ENCODE measurements around the gene AK8. TPM values are rescaled to one million over a fixed set of nuclear protein-coding genes. Genes with fewer than 3 reads are reported as not detected.
A peak's percentile ranks its signal among the peaks of the same experiment; 100 is the strongest.

The AK8 gene
- total and polyA plus RNA-seq, 11 donors: 0.61 to 1.4 TPM; not detected in 9

- 81 to 90% (median 88%) methylated on average over 18 of the region's 18 CpGs for WGBS, 4 donors
- intact Hi-C loops (cut with DNase I): no loop called here
Observed at GRCh38 chr9:132757016-132757415, 121.1 kb downstream of the AK8 start.

GRCh38 chr9:132756214-132756845 lies 121.8 kb downstream of the AK8 start:
- intact Hi-C loops (cut with DNase I): no loop called here
- 46 to 55% (median 48%) methylated on average over 18 of the region's 18 CpGs for WGBS, 4 donors
- H3K36me3 ChIP-seq: no peaks in the 10 kb centered on the region
- peaks cover 0 to 4% (median 0%) of the 10 kb centered on the region in 9 donors for H3K27me3 ChIP-seq
- no peak overlapping the region for H3K27ac ChIP-seq
- peaks cover 0 to 4% (median 0%) of the 10 kb centered on the region in 12 donors for H3K4me1 ChIP-seq
- H3K4me3 ChIP-seq: no peak overlapping the region
- DNase-seq (no peak), ATAC-seq (no peak)
- no peaks in the 10 kb centered on the region for H3K9me3 ChIP-seq
- TF ChIP-seq, protein P1, sequence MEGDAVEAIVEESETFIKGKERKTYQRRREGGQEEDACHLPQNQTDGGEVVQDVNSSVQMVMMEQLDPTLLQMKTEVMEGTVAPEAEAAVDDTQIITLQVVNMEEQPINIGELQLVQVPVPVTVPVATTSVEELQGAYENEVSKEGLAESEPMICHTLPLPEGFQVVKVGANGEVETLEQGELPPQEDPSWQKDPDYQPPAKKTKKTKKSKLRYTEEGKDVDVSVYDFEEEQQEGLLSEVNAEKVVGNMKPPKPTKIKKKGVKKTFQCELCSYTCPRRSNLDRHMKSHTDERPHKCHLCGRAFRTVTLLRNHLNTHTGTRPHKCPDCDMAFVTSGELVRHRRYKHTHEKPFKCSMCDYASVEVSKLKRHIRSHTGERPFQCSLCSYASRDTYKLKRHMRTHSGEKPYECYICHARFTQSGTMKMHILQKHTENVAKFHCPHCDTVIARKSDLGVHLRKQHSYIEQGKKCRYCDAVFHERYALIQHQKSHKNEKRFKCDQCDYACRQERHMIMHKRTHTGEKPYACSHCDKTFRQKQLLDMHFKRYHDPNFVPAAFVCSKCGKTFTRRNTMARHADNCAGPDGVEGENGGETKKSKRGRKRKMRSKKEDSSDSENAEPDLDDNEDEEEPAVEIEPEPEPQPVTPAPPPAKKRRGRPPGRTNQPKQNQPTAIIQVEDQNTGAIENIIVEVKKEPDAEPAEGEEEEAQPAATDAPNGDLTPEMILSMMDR (IDR thresholded peaks at IDR 0.05): no peak
- no peak for TF ChIP-seq POLR2A (IDR thresholded peaks at IDR 0.05)

More at GRCh38 chr9:132757016-132757415, 121.1 kb downstream of the AK8 start:
- peaks cover 0 to 6% (median 0%) of the 10 kb centered on the region in 9 donors for H3K27me3 ChIP-seq
- no peak overlapping the region for H3K4me3 ChIP-seq
- H3K36me3 ChIP-seq: no peaks in the 10 kb centered on the region
- no peak overlapping the region for H3K27ac ChIP-seq
- H3K9me3 ChIP-seq: no peaks in the 10 kb centered on the region
- peaks cover 0 to 4% (median 0%) of the 10 kb centered on the region in 12 donors for H3K4me1 ChIP-seq
- TF ChIP-seq POLR2A (IDR thresholded peaks at IDR 0.05): no peak
- TF ChIP-seq, protein P1 (IDR thresholded peaks at IDR 0.05): no peak
- DNase-seq (no peak), ATAC-seq (no peak)

DNA sequence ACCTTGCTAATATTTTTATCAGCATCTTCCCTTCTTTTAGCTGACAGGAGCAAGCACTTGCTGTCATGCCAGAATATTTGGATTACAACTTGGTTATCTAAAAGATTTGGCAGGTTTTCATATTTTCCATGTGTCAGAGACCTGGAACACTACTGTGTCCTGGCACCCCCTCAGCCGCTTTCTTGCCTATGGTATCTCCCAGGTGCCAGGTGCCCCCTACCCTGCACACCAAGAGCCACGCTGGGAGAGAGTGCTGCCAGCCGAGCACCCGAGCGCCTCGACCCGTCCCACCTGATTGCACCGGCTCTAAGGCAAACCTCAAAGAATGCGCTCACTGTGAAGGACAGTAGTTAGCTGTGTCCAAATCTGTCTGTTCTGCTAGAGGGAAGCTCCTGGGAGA lies 123.0 kb downstream of the AK8 start:
- DNase-seq: no peak
- intact Hi-C loops (cut with DNase I): no loop called here
- H3K27me3 ChIP-seq: peaks cover 0 to 3% (median 0%) of the 10 kb centered on the region in 9 donors
- H3K36me3 ChIP-seq: no peaks in the 10 kb centered on the region
- H3K27ac ChIP-seq: no peak overlapping the region
- TF ChIP-seq, protein P1 (IDR thresholded peaks at IDR 0.05): no peak
- TF ChIP-seq POLR2A (IDR thresholded peaks at IDR 0.05): no peak
- 59 to 76% (median 69%) methylated on average over 9 of the region's 9 CpGs for WGBS, 4 donors
- no peaks in the 10 kb centered on the region for H3K9me3 ChIP-seq
- no peak overlapping the region for H3K4me3 ChIP-seq
- peak in 1 of 4 donors; percentile 33 for ATAC-seq
- H3K4me1 ChIP-seq: peaks cover 0 to 4% (median 0%) of the 10 kb centered on the region in 12 donors

GRCh38 chr9:132754236-132754635 lies 123.8 kb downstream of the AK8 start:
- Histone ChIP-seq H3K9me3 (no peaks in the 10 kb centered on the region), H3K4me3 (no peak overlapping the region), H3K36me3 (no peaks in the 10 kb centered on the region), H3K4me1 (peaks cover 0 to 4% (median 0%) of the 10 kb centered on the region in 12 donors), H3K27ac (no peak overlapping the region), H3K27me3 (peaks cover 0 to 3% (median 0%) of the 10 kb centered on the region in 9 donors)
- DNase-seq (no peak), ATAC-seq (no peak)
- 84 to 91% (median 87%) methylated on average over 7 of the region's 7 CpGs for WGBS, 4 donors
- intact Hi-C loops (cut with DNase I): no loop called here
- TF ChIP-seq, protein P1 (IDR thresholded peaks at IDR 0.05): no peak
- no peak for TF ChIP-seq POLR2A (IDR thresholded peaks at IDR 0.05)
